Glomerular visceral epithelial cell (primary cell): ENCODE data around the gene MARVELD1.

ENCODE experiments used
- DNase-seq: peaks from one replicate; pipeline ENCODE4 v3.0.0-alpha.2; 2016; ENCODE audit errors: extremely low spot score

MARVELD1 gene

GRCh38 chr10:97721871-97722780, 8.6 kb downstream of the MARVELD1 start:
- DNase-seq = no peak

GRCh38 chr10:97723001-97723400, 9.5 kb downstream of the MARVELD1 start:
- DNase-seq = no peak

GRCh38 chr10:97724341-97724941, 10.9 kb downstream of the MARVELD1 start:
- no peak for DNase-seq

- DNase-seq = no peak
Measured at GRCh38 chr10:97726636-97727178, 13.2 kb downstream of the MARVELD1 start.

- no peak for DNase-seq
Measured at GRCh38 chr10:97729014-97729413, 15.5 kb downstream of the MARVELD1 start.

GRCh38 chr10:97731346-97732051, 18.0 kb downstream of the MARVELD1 start:
- peak; percentile 80 for DNase-seq

GRCh38 chr10:97732052-97732359, 18.5 kb downstream of the MARVELD1 start:
- DNase-seq = no peak

- no peak for DNase-seq
Measured at GRCh38 chr10:97733256-97733655, 19.7 kb downstream of the MARVELD1 start.

GRCh38 chr10:97734021-97734420, 20.5 kb downstream of the MARVELD1 start:
- DNase-seq = no peak

- no peak for DNase-seq
Measured at GRCh38 chr10:97736403-97736901, 22.9 kb downstream of the MARVELD1 start.

GRCh38 chr10:97736902-97737769, 23.6 kb downstream of the MARVELD1 start, which contains the start of gene ZFYVE27:
Gene ZFYVE27 (plus strand): TSS chr10:97737128. CDS start chr10:97738478, 1,350 bp downstream.
- peak; percentile 97 for DNase-seq

GRCh38 chr10:97737770-97738265, 24.3 kb downstream of the MARVELD1 start:
- DNase-seq = no peak

GRCh38 chr10:97738616-97739015, 25.1 kb downstream of the MARVELD1 start:
- no peak for DNase-seq

GRCh38 chr10:97740613-97741012, 27.1 kb downstream of the MARVELD1 start:
- no peak for DNase-seq

- no peak for DNase-seq
Measured at GRCh38 chr10:97743169-97743943, 29.8 kb downstream of the MARVELD1 start.

GRCh38 chr10:97744405-97745035, 31.0 kb downstream of the MARVELD1 start:
- DNase-seq = no peak

- DNase-seq = no peak
Measured at GRCh38 chr10:97747573-97747972, 34.0 kb downstream of the MARVELD1 start.

- no peak for DNase-seq
Measured at GRCh38 chr10:97748116-97748515, 34.6 kb downstream of the MARVELD1 start.

- no peak for DNase-seq
Measured at GRCh38 chr10:97752956-97753355, 39.4 kb downstream of the MARVELD1 start.

- no peak for DNase-seq
Measured at GRCh38 chr10:97754726-97755125, 41.2 kb downstream of the MARVELD1 start.
